Measurements from ENCODE around the gene CTNNBIP1.

Gene CTNNBIP1

DNA sequence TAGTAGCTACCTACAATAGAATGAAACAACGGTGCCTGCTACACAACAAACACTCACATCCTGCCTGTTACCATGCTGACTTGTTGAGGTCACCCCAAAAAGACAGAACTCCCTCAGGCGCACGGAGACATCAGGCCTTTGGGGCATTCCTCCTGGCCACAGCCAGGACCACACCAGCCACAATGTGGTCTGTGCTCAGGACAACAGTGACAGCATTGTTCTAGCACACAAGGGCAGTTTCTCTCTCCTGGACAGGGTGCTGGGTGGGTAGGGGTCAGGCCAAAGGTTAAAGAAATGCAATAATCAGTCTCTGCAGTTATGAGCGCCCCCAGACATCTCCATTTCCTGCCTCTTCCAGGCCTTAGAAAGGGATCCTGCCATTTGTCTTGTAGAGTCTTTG lies 39.5 kb downstream of the CTNNBIP1 start (continued):
- TF ChIP-seq, protein P1, sequence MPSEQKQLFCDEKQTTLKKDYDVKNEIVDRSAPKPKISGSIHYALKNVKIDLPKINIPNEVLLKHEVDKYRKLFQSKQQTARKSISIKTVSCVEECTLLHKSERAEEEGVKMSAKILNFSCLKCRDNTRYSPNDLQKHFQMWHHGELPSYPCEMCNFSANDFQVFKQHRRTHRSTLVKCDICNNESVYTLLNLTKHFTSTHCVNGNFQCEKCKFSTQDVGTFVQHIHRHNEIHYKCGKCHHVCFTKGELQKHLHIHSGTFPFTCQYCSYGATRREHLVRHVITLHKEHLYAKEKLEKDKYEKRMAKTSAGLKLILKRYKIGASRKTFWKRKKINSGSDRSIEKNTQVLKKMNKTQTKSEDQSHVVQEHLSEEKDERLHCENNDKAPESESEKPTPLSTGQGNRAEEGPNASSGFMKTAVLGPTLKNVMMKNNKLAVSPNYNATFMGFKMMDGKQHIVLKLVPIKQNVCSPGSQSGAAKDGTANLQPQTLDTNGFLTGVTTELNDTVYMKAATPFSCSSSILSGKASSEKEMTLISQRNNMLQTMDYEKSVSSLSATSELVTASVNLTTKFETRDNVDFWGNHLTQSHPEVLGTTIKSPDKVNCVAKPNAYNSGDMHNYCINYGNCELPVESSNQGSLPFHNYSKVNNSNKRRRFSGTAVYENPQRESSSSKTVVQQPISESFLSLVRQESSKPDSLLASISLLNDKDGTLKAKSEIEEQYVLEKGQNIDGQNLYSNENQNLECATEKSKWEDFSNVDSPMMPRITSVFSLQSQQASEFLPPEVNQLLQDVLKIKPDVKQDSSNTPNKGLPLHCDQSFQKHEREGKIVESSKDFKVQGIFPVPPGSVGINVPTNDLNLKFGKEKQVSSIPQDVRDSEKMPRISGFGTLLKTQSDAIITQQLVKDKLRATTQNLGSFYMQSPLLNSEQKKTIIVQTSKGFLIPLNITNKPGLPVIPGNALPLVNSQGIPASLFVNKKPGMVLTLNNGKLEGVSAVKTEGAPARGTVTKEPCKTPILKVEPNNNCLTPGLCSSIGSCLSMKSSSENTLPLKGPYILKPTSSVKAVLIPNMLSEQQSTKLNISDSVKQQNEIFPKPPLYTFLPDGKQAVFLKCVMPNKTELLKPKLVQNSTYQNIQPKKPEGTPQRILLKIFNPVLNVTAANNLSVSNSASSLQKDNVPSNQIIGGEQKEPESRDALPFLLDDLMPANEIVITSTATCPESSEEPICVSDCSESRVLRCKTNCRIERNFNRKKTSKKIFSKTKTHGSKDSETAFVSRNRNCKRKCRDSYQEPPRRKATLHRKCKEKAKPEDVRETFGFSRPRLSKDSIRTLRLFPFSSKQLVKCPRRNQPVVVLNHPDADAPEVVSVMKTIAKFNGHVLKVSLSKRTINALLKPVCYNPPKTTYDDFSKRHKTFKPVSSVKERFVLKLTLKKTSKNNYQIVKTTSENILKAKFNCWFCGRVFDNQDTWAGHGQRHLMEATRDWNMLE (tag by site-specific recombination; conservative IDR thresholded peaks at IDR 0.05; ENCODE audit: low read depth), result no peak
- TF ChIP-seq ZNF169 (tag by site-specific recombination; IDR thresholded peaks at IDR 0.05), result no peak
- no peak for TF ChIP-seq ZNF221 (tag by site-specific recombination; IDR thresholded peaks at IDR 0.05; ENCODE audit: borderline replicate concordance)
- no peak for TF ChIP-seq ZNF600 (tag by site-specific recombination; IDR thresholded peaks at IDR 0.05)
- TF ChIP-seq ZNF792 (tag by site-specific recombination; IDR thresholded peaks at IDR 0.05), result no peak
- TF ChIP-seq ZNF621 (tag by site-specific recombination; IDR thresholded peaks at IDR 0.05), result no peak

DNA sequence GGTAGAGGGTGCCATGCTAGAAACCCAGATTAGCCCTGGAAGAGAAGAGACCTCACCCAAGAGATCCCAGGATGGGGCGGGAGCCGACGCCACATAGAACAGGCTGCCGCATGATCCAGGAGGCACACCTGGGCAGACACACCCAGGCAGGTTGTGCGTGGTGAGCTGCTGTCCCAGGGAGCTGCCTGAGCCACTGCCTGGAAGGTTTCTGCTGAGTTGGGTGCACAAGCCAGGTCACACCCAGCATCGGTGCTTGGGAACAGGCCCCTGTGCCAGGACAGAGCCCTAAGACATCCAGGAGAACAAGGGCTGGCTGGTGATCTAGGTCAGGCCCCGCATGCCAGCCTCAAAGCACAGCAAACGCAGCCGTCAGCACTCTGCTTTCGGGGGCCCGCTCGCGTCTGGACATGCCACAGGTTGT lies 40.2 kb downstream of the CTNNBIP1 start:
- Histone ChIP-seq H3K4me1 (ENCODE audit: control insufficient read depth, insufficient read depth, low read length) (no peaks in the 10 kb centered on the region), H3K27ac (ENCODE audit: extremely low read depth, low read depth, low read length) (no peak overlapping the region), H3K4me3 (ENCODE audit: low read depth, low read length) (no peak overlapping the region), H3K9me3 (ENCODE audit: control insufficient read depth, insufficient read depth, low read depth, low read length) (no peaks in the 10 kb centered on the region), H3K36me3 (ENCODE audit: control insufficient read depth in 2 of 2, insufficient read depth in 1 of 2, low read length in 2 of 2) (peaks cover 0 to 19% of the 10 kb centered on the region in 2 experiments; a peak in 1 of 3 replicates)
- POLR2A ChIA-PET, result no interaction called here
- CTCF ChIA-PET, result interaction anchor here (1.3 to 11.5 kb wide), 5 partner anchors 8 to 242 kb away, joined by 3 to 135 read pairs (median 10); no protein-coding TSS in a partner anchor
- TF ChIP-seq TRIM28 (IDR thresholded peaks at IDR 0.05; ENCODE audit: borderline replicate concordance, low read length) (no peak), SCRT1 (tag by site-specific recombination; IDR thresholded peaks at IDR 0.05; ENCODE audit: borderline replicate concordance) (no peak), ZNF560 (tag by site-specific recombination; IDR thresholded peaks at IDR 0.05; ENCODE audit: borderline replicate concordance) (no peak), ZNF624 (tag by site-specific recombination; IDR thresholded peaks at IDR 0.05) (no peak), KLF10 (tag by site-specific recombination; IDR thresholded peaks at IDR 0.05) (no peak), ZNF133 (tag by site-specific recombination; IDR thresholded peaks at IDR 0.05) (no peak), ZNF311 (tag by site-specific recombination; IDR thresholded peaks at IDR 0.05; ENCODE audit: borderline replicate concordance) (no peak), IKZF3 (tag by site-specific recombination; IDR thresholded peaks at IDR 0.05) (no peak), ZNF629 (tag by site-specific recombination; IDR thresholded peaks at IDR 0.05) (no peak)
- TF ChIP-seq, protein P2, sequence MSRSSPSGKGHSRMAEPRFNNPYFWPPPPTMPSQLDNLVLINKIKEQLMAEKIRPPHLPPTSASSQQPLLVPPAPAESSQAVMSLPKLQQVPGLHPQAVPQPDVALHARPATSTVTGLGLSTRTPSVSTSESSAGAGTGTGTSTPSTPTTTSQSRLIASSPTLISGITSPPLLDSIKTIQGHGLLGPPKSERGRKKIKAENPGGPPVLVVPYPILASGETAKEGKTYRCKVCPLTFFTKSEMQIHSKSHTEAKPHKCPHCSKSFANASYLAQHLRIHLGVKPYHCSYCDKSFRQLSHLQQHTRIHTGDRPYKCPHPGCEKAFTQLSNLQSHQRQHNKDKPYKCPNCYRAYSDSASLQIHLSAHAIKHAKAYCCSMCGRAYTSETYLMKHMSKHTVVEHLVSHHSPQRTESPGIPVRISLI (tag by site-specific recombination; IDR thresholded peaks at IDR 0.05), result no peak
- TF ChIP-seq, protein P3, sequence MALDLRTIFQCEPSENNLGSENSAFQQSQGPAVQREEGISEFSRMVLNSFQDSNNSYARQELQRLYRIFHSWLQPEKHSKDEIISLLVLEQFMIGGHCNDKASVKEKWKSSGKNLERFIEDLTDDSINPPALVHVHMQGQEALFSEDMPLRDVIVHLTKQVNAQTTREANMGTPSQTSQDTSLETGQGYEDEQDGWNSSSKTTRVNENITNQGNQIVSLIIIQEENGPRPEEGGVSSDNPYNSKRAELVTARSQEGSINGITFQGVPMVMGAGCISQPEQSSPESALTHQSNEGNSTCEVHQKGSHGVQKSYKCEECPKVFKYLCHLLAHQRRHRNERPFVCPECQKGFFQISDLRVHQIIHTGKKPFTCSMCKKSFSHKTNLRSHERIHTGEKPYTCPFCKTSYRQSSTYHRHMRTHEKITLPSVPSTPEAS (tag by site-specific recombination; IDR thresholded peaks at IDR 0.05), result no peak
- TF ChIP-seq, protein P4, sequence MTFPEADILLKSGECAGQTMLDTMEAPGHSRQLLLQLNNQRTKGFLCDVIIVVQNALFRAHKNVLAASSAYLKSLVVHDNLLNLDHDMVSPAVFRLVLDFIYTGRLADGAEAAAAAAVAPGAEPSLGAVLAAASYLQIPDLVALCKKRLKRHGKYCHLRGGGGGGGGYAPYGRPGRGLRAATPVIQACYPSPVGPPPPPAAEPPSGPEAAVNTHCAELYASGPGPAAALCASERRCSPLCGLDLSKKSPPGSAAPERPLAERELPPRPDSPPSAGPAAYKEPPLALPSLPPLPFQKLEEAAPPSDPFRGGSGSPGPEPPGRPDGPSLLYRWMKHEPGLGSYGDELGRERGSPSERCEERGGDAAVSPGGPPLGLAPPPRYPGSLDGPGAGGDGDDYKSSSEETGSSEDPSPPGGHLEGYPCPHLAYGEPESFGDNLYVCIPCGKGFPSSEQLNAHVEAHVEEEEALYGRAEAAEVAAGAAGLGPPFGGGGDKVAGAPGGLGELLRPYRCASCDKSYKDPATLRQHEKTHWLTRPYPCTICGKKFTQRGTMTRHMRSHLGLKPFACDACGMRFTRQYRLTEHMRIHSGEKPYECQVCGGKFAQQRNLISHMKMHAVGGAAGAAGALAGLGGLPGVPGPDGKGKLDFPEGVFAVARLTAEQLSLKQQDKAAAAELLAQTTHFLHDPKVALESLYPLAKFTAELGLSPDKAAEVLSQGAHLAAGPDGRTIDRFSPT (tag by site-specific recombination; IDR thresholded peaks at IDR 0.05), result no peak
- TF ChIP-seq, protein P5, sequence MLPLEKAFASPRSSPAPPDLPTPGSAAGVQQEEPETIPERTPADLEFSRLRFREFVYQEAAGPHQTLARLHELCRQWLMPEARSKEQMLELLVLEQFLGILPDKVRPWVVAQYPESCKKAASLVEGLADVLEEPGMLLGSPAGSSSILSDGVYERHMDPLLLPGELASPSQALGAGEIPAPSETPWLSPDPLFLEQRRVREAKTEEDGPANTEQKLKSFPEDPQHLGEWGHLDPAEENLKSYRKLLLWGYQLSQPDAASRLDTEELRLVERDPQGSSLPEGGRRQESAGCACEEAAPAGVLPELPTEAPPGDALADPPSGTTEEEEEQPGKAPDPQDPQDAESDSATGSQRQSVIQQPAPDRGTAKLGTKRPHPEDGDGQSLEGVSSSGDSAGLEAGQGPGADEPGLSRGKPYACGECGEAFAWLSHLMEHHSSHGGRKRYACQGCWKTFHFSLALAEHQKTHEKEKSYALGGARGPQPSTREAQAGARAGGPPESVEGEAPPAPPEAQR (tag by site-specific recombination; IDR thresholded peaks at IDR 0.05), result no peak
- TF ChIP-seq, protein P6, sequence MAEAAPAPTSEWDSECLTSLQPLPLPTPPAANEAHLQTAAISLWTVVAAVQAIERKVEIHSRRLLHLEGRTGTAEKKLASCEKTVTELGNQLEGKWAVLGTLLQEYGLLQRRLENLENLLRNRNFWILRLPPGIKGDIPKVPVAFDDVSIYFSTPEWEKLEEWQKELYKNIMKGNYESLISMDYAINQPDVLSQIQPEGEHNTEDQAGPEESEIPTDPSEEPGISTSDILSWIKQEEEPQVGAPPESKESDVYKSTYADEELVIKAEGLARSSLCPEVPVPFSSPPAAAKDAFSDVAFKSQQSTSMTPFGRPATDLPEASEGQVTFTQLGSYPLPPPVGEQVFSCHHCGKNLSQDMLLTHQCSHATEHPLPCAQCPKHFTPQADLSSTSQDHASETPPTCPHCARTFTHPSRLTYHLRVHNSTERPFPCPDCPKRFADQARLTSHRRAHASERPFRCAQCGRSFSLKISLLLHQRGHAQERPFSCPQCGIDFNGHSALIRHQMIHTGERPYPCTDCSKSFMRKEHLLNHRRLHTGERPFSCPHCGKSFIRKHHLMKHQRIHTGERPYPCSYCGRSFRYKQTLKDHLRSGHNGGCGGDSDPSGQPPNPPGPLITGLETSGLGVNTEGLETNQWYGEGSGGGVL (tag by site-specific recombination; IDR thresholded peaks at IDR 0.05), result no peak
- TF ChIP-seq, protein P7, sequence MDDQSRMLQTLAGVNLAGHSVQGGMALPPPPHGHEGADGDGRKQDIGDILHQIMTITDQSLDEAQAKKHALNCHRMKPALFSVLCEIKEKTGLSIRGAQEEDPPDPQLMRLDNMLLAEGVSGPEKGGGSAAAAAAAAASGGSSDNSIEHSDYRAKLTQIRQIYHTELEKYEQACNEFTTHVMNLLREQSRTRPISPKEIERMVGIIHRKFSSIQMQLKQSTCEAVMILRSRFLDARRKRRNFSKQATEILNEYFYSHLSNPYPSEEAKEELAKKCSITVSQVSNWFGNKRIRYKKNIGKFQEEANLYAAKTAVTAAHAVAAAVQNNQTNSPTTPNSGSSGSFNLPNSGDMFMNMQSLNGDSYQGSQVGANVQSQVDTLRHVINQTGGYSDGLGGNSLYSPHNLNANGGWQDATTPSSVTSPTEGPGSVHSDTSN (CRISPR knock-in tag; IDR thresholded peaks at IDR 0.05), result no peak
- TF ChIP-seq, protein P8, sequence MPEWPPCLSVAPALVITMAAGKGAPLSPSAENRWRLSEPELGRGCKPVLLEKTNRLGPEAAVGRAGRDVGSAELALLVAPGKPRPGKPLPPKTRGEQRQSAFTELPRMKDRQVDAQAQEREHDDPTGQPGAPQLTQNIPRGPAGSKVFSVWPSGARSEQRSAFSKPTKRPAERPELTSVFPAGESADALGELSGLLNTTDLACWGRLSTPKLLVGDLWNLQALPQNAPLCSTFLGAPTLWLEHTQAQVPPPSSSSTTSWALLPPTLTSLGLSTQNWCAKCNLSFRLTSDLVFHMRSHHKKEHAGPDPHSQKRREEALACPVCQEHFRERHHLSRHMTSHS (tag by site-specific recombination; IDR thresholded peaks at IDR 0.05), result no peak

Data from HEK293 (cell line).